Measurements from ENCODE around the gene TATDN2. TPM values are rescaled to one million over a fixed set of nuclear protein-coding genes. Genes with fewer than 3 reads are reported as not detected.

Gene TATDN2
- total and polyA plus RNA-seq, 2 donors (not counting 3 experiments of a cell fraction or from before 2014, with no cell fraction given) = 10.7 to 26.8 TPM

GRCh38 chr3:10299175-10299574 is 50.9 kb downstream of the TATDN2 start:
- Histone ChIP-seq H3K36me3 (ENCODE audit: control insufficient read depth in 2 of 2, extremely low read depth in 1 of 2, insufficient read depth in 2 of 2, low read length in 2 of 2) (peaks cover 20 to 39% of the 10 kb centered on the region in 2 experiments), H3K4me2 (ENCODE audit: insufficient read depth, low read length) (no peak overlapping the region), H3K79me2 (ENCODE audit: control insufficient read depth, insufficient read depth, low read length) (no peaks in the 10 kb centered on the region), H3K27me3 (ENCODE audit: control insufficient read depth in 2 of 2, insufficient read depth in 2 of 2, low read length in 2 of 2) (no peaks in the 10 kb centered on the region), H3K9me3 (replicated peaks; ENCODE audit: control insufficient read depth, insufficient read depth, low read length) (no peaks in the 10 kb centered on the region), H3K4me1 (ENCODE audit: control insufficient read depth, extremely low read depth, insufficient read depth, low read length) (peaks cover 3% of the 10 kb centered on the region), H3K27ac (ENCODE audit: insufficient read depth, low read depth, low read length) (no peak overlapping the region), H3K9ac (replicated peaks; ENCODE audit: extremely low read depth, insufficient read depth, low read length) (no peak overlapping the region), H2AFZ (ENCODE audit: low read depth, low read length) (no peak overlapping the region), H3K9me1 (replicated peaks; ENCODE audit: control insufficient read depth, extremely low read depth, insufficient read depth, low read length) (no peaks in the 10 kb centered on the region), H4K20me1 (replicated peaks; ENCODE audit: control insufficient read depth, extremely low read depth, insufficient read depth, low read length) (no peaks in the 10 kb centered on the region), H3K4me3 (replicated peaks in 1 of 3; ENCODE audit: insufficient read depth in 1 of 3, low read depth in 1 of 3, low read length in 3 of 3) (no peak overlapping the region)
- FAIRE-seq = peak; percentile 66
- dilution Hi-C loops (cut with MboI; ENCODE audit: extremely low pct_ligation_motif_present, low sequenced_read_pairs) (no loop called here), intact Hi-C loops (cut with micrococcal nuclease) (no loop called here)
- no peak for DNase-seq (ENCODE audit: low read depth, low spot score)
- no TSS peak for BruUV-seq (replicated peaks)
- TF ChIP-seq POLR2A (IDR thresholded peaks at IDR 0.05; ENCODE audit: low read depth, low read length) (peak; percentile 1), POLR2AphosphoS5 (IDR thresholded peaks at IDR 0.05; ENCODE audit: insufficient read depth, low read depth, low read length) (no peak), EZH2 (IDR thresholded peaks at IDR 0.05; ENCODE audit: borderline replicate concordance, low read depth, low read length, severe bottlenecking) (no peak), MYC (IDR thresholded peaks at IDR 0.05; ENCODE audit: low read depth, low read length) (no peak), FOS (IDR thresholded peaks at IDR 0.05; ENCODE audit: borderline replicate concordance, insufficient read depth, low read length) (no peak), MAX (IDR thresholded peaks at IDR 0.05; ENCODE audit: insufficient read depth, insufficient read length) (no peak), CTCF (IDR thresholded peaks at IDR 0.05; ENCODE audit: extremely low read depth in 1 of 2, insufficient read depth in 1 of 2, low read depth in 1 of 2, low read length in 2 of 2) (no peak), JUN (IDR thresholded peaks at IDR 0.05; ENCODE audit: borderline replicate concordance, insufficient read depth, insufficient read length, low read depth) (no peak)
- CTCF ChIA-PET = interaction anchor here (0.6 to 1.1 kb wide), 5 partner anchors 9 to 366 kb away, joined by 3 to 6 read pairs (median 3); no protein-coding TSS in a partner anchor
- POLR2A ChIA-PET = no interaction called here
